Breast epithelium (tissue), 4 donors: Measurements from ENCODE around the gene PI4K2B. TPM values are rescaled to one million over a fixed set of nuclear protein-coding genes. Genes with fewer than 3 reads are reported as not detected.
"Not testable (repeated sequence)": the region's sequence is repeated elsewhere in the genome, so short reads cannot be mapped to it uniquely, and the experiment has no call there.

Experiments used
- DNase-seq, 2 donors: peaks; one replicate each; pipeline ENCODE4 v3.0.0-alpha.2; 2019; ENCODE audit warnings: low spot score in 2 of 2
- H3K27ac ChIP-seq, 2 donors: fragments of 200-600 bp; sonication (generic) in 1 of 2; one replicate each; pipeline ENCODE4 v1.5.1; 2016 to 2019; ENCODE audit warnings: mild to moderate bottlenecking in 1 of 2
- H3K27me3 ChIP-seq, 2 donors: fragments of 200-600 bp; sonication (generic) in 1 of 2; one replicate each; pipeline versions ENCODE4 v1.5.1 to v1.6.0; 2017 to 2019; ENCODE audit warnings: control low read depth in 1 of 2, mild to moderate bottlenecking in 1 of 2
- H3K36me3 ChIP-seq: fragments of 200-600 bp; one replicate; pipeline ENCODE4 v1.5.1; 2019
- H3K4me1 ChIP-seq, 2 donors: fragments of 200-600 bp; sonication (generic); one replicate each; pipeline ENCODE4 v1.5.1; 2016 to 2019; ENCODE audit warnings: control low read depth in 1 of 2
- H3K4me3 ChIP-seq, 3 donors: fragments of 200-600 bp; sonication (generic); 1 replicate in 2 of 3; 2 replicates in 1 of 3; pipeline ENCODE4 v1.5.1; 2016 to 2019; ENCODE audit warnings: mild to moderate bottlenecking in 3 of 3, moderate library complexity in 2 of 3
- H3K9me3 ChIP-seq, 2 donors: fragments of 200-600 bp; sonication (generic) in 1 of 2; one replicate each; pipeline ENCODE4 v1.5.1; 2016 to 2019; ENCODE audit warnings: control low read depth in 1 of 2
- CTCF ChIP-seq, 3 donors: fragments of 450-650 bp; IDR thresholded peaks; one replicate each; pipeline ENCODE4 v1.5.1; 2016 to 2017; ENCODE audit warnings: antibody characterized with exemption in 3 of 3, mild to moderate bottlenecking in 3 of 3, moderate library complexity in 3 of 3
- POLR2A ChIP-seq: fragments of 450-650 bp; IDR thresholded peaks from one replicate; pipeline ENCODE4 v1.6.1; 2016; ENCODE audit warnings: antibody characterized with exemption, mild to moderate bottlenecking, moderate library complexity
- POLR2AphosphoS5 ChIP-seq, 3 donors: sonication (generic); formaldehyde crosslinking; IDR thresholded peaks; one replicate each; pipeline ENCODE4 v1.6.1; 2017; ENCODE audit warnings: antibody characterized with exemption in 3 of 3
- intact Hi-C: fragments of 100-400 bp; cut with DNase I; formaldehyde crosslinking; loops from one replicate; pipeline ENCODE4 v1.15.1; 2023; ENCODE audit warnings: low total_unique reads
- total RNA-seq, 3 donors: library from RNA; depleted of rRNA; stranded (reverse); fragments of >200 nt; gene quantifications; one replicate each; pipeline ENCODE4 v1.1.0, GENCODE V29; 2016

PI4K2B gene
- total RNA-seq, 3 donors from 2014 or later = 12.3 to 22.0 (median 21.0) TPM

GRCh38 chr4:25209702-25210101 lies 24.1 kb upstream of the PI4K2B start:
- DNase-seq = no peak
- H3K4me1 ChIP-seq = no peaks in the 10 kb centered on the region
- H3K27ac ChIP-seq = no peak overlapping the region
- H3K27me3 ChIP-seq = no peaks in the 10 kb centered on the region
- H3K4me3 ChIP-seq = no peak overlapping the region
- peaks cover 14 to 15% of the 10 kb centered on the region in 2 donors for H3K9me3 ChIP-seq
- intact Hi-C loops = loop anchor here (5.0 kb wide), 1 partner anchor 877 kb away; no protein-coding TSS in a partner anchor
- no peaks in the 10 kb centered on the region for H3K36me3 ChIP-seq
- TF ChIP-seq POLR2A (no peak), CTCF (IDR thresholded peaks at IDR 0.05) (no peak), POLR2AphosphoS5 (IDR thresholded peaks at IDR 0.05) (no peak)

- H3K27ac ChIP-seq = no peak overlapping the region
- H3K4me3 ChIP-seq = no peak overlapping the region
- H3K4me1 ChIP-seq = no peaks in the 10 kb centered on the region
- no peaks in the 10 kb centered on the region for H3K36me3 ChIP-seq
- intact Hi-C loops = no loop called here
- no peaks in the 10 kb centered on the region for H3K27me3 ChIP-seq
- DNase-seq = no peak
- TF ChIP-seq POLR2AphosphoS5 (IDR thresholded peaks at IDR 0.05) = no peak
- TF ChIP-seq POLR2A = no peak
- TF ChIP-seq CTCF (IDR thresholded peaks at IDR 0.05) = no peak
- H3K9me3 ChIP-seq = peaks cover 14 to 21% of the 10 kb centered on the region in 2 donors
Measured at GRCh38 chr4:25211721-25212120, 22.1 kb upstream of the PI4K2B start.

DNA sequence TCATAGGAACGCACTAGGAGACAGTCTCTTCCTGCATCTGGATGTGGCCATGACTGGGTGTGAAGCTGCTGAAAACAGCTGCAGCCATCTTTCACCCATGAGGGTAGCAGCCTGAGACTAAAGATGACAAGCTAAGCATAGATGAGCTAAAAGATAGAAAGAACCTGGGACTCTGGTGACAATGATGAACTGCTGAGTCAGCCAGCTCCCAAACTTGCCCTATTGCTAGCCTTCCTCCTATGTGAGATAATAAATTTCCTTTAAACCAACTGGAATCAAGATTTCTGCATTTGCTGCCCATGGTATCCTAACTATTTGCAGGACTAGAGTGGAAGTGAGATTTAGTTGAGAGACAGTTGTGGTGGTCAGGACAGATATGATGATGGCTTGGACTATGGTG lies 21.0 kb upstream of the PI4K2B start:
- H3K9me3 ChIP-seq = peaks cover 14 to 21% of the 10 kb centered on the region in 2 donors
- H3K4me1 ChIP-seq = no peaks in the 10 kb centered on the region
- H3K27ac ChIP-seq = no peak overlapping the region
- intact Hi-C loops = no loop called here
- no peaks in the 10 kb centered on the region for H3K27me3 ChIP-seq
- H3K36me3 ChIP-seq = no peaks in the 10 kb centered on the region
- TF ChIP-seq POLR2AphosphoS5 (IDR thresholded peaks at IDR 0.05) (no peak), POLR2A (no peak), CTCF (IDR thresholded peaks at IDR 0.05) (no peak)
- H3K4me3 ChIP-seq = no peak overlapping the region
- DNase-seq = no peak

GRCh38 chr4:25213347-25213979 lies 20.4 kb upstream of the PI4K2B start:
- intact Hi-C loops = no loop called here
- no peaks in the 10 kb centered on the region for H3K27me3 ChIP-seq
- H3K36me3 ChIP-seq = no peaks in the 10 kb centered on the region
- TF ChIP-seq POLR2A (no peak), POLR2AphosphoS5 (IDR thresholded peaks at IDR 0.05) (no peak), CTCF (IDR thresholded peaks at IDR 0.05) (no peak)
- no peak overlapping the region for H3K27ac ChIP-seq
- H3K9me3 ChIP-seq = peaks cover 14 to 21% of the 10 kb centered on the region in 2 donors
- DNase-seq = no peak
- H3K4me1 ChIP-seq = no peaks in the 10 kb centered on the region
- H3K4me3 ChIP-seq = no peak overlapping the region

GRCh38 chr4:25214750-25215149 lies 19.1 kb upstream of the PI4K2B start:
- H3K4me1 ChIP-seq, DNase-seq, H3K36me3 ChIP-seq, H3K27me3 ChIP-seq, H3K4me3 ChIP-seq, H3K27ac ChIP-seq, intact Hi-C loops: not testable (repeated sequence)
- H3K9me3 ChIP-seq = peaks cover 14 to 21% of the 10 kb centered on the region in 2 donors
